MCF 10A (cell line): ENCODE measurements around the gene KCNV2. TPM values are rescaled to one million over a fixed set of nuclear protein-coding genes. Genes with fewer than 3 reads are reported as not detected.
A peak's percentile ranks its signal among the peaks of the same experiment; 100 is the strongest.

Experiments
- BruUV-seq: library from RNA; stranded (reverse); fragments of 400-500 nt; replicated peaks from 2 replicates; lab custom pipeline; 2021; lab: Mats Ljungman, UMichigan
- CTCF ChIA-PET: fragments of 300-600 bp; sonication (Branson Sonifier 250); formaldehyde crosslinking; extraction: SDS; loops from one replicate; lab custom pipeline; 2021; ENCODE audit warnings: antibody characterized with exemption, inconsistent platforms; lab: Yijun Ruan, JAX
- POLR2A ChIA-PET: fragments of 300-600, 350-650 bp; sonication (Branson Sonifier 250); formaldehyde crosslinking; extraction: SDS; loops from one replicate; lab custom pipeline; 2020; ENCODE audit warnings: antibody characterized with exemption, inconsistent platforms; lab: Yijun Ruan, JAX
- DNase-seq: peaks from one replicate; pipeline ENCODE4 v3.0.0-alpha.2; 2018; ENCODE audit not compliant: unreplicated experiment
- H3K27ac Mint-ChIP-seq: one replicate; pipeline ENCODE4 v1.8.0; 2022; ENCODE audit warnings: mild to moderate bottlenecking, low read depth, mixed read lengths; ENCODE audit not compliant: unreplicated experiment
- H3K27me3 Mint-ChIP-seq: one replicate; pipeline ENCODE4 v1.8.0; 2022; ENCODE audit warnings: mixed read lengths; ENCODE audit not compliant: insufficient read depth, unreplicated experiment
- H3K36me3 Mint-ChIP-seq: one replicate; pipeline ENCODE4 v1.8.0; 2022; ENCODE audit warnings: mild to moderate bottlenecking, moderate library complexity, mixed read lengths; ENCODE audit not compliant: insufficient read depth, unreplicated experiment
- H3K4me1 Mint-ChIP-seq: one replicate; pipeline ENCODE4 v1.8.0; 2022; ENCODE audit warnings: mixed read lengths; ENCODE audit not compliant: insufficient read depth, unreplicated experiment
- H3K4me3 Mint-ChIP-seq: one replicate; pipeline ENCODE4 v1.8.0; 2022; ENCODE audit warnings: mild to moderate bottlenecking, moderate library complexity, mixed read lengths; ENCODE audit not compliant: unreplicated experiment
- H3K9me3 Mint-ChIP-seq: one replicate; pipeline ENCODE4 v1.8.0; 2022; ENCODE audit warnings: mixed read lengths; ENCODE audit not compliant: unreplicated experiment
- intact Hi-C: fragments of 100-400 bp; cut with micrococcal nuclease; formaldehyde crosslinking; loops from 2 replicates; pipeline ENCODE4 v1.14.1; 2022
- total RNA-seq: library from RNA; stranded (reverse); gene quantifications from 2 replicates; pipeline ENCODE4 v1.2.3, GENCODE V29; 2022
- TF ChIP-seq, protein P1 (sequence below): fragments of 200-600 bp; IDR thresholded peaks from one replicate; pipeline ENCODE4 v1.8.0; 2022; ENCODE audit warnings: antibody characterized with exemption, mild to moderate bottlenecking; ENCODE audit not compliant: unreplicated experiment

The KCNV2 gene
- total RNA-seq, 1 experiment from 2014 or later, result not detected

DNA sequence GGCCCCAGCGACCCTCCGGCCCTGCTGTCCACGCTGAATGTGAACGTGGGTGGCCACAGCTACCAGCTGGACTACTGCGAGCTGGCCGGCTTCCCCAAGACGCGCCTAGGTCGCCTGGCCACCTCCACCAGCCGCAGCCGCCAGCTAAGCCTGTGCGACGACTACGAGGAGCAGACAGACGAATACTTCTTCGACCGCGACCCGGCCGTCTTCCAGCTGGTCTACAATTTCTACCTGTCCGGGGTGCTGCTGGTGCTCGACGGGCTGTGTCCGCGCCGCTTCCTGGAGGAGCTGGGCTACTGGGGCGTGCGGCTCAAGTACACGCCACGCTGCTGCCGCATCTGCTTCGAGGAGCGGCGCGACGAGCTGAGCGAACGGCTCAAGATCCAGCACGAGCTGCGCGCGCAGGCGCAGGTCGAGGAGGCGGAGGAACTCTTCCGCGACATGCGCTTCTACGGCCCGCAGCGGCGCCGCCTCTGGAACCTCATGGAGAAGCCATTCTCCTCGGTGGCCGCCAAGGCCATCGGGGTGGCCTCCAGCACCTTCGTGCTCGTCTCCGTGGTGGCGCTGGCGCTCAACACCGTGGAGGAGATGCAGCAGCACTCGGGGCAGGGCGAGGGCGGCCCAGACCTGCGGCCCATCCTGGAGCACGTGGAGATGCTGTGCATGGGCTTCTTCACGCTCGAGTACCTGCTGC is 839 bp downstream of the KCNV2 start:
- no peaks in the 10 kb centered on the region for H3K4me1 Mint-ChIP-seq
- H3K4me3 Mint-ChIP-seq, result no peak overlapping the region
- no peak for DNase-seq
- no peak overlapping the region for H3K27ac Mint-ChIP-seq
- ChIA-PET CTCF (no interaction called here), POLR2A (no interaction called here)
- intact Hi-C loops, result no loop called here
- peaks cover 10% of the 10 kb centered on the region for H3K36me3 Mint-ChIP-seq
- no peaks in the 10 kb centered on the region for H3K27me3 Mint-ChIP-seq
- BruUV-seq, result no TSS peak
- TF ChIP-seq, protein P1, sequence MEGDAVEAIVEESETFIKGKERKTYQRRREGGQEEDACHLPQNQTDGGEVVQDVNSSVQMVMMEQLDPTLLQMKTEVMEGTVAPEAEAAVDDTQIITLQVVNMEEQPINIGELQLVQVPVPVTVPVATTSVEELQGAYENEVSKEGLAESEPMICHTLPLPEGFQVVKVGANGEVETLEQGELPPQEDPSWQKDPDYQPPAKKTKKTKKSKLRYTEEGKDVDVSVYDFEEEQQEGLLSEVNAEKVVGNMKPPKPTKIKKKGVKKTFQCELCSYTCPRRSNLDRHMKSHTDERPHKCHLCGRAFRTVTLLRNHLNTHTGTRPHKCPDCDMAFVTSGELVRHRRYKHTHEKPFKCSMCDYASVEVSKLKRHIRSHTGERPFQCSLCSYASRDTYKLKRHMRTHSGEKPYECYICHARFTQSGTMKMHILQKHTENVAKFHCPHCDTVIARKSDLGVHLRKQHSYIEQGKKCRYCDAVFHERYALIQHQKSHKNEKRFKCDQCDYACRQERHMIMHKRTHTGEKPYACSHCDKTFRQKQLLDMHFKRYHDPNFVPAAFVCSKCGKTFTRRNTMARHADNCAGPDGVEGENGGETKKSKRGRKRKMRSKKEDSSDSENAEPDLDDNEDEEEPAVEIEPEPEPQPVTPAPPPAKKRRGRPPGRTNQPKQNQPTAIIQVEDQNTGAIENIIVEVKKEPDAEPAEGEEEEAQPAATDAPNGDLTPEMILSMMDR, result no peak
- H3K9me3 Mint-ChIP-seq, result no peaks in the 10 kb centered on the region

DNA sequence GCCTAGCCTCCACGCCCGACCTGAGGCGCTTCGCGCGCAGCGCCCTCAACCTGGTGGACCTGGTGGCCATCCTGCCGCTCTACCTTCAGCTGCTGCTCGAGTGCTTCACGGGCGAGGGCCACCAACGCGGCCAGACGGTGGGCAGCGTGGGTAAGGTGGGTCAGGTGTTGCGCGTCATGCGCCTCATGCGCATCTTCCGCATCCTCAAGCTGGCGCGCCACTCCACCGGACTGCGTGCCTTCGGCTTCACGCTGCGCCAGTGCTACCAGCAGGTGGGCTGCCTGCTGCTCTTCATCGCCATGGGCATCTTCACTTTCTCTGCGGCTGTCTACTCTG is 1.4 kb downstream of the KCNV2 start:
- intact Hi-C loops, result no loop called here
- Mint-ChIP-seq H3K27me3 (no peaks in the 10 kb centered on the region), H3K27ac (no peak overlapping the region), H3K4me3 (no peak overlapping the region), H3K4me1 (no peaks in the 10 kb centered on the region), H3K36me3 (peaks cover 8% of the 10 kb centered on the region), H3K9me3 (no peaks in the 10 kb centered on the region)
- ChIA-PET CTCF (interaction anchor here (0.7 kb wide), 1 partner anchor 9 kb away, joined by 3 read pairs; no protein-coding TSS in a partner anchor), POLR2A (no interaction called here)
- TF ChIP-seq, protein P1, result no peak
- no peak for DNase-seq
- BruUV-seq, result no TSS peak

DNA sequence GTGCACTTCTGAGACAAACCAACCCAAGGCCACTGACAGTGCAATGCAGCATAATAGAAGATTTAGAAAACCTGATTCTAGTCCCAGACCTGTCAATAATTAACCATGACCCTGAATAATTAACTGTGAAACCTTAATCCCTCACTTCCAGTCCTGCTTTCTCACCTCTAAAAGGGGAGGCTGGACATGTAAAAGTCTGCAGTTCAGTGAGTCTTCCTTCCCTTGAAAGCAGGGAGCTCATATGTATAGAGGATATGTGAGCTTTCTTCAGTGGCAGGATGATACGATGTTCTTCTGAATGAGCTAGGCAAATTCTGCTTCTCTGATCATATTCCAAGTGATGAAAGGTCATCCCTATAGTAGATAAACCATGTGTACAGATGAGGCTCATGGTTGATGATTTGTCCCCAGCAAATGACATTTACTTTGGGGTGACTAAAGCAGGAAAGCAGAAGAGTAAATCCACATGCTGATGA is 2.9 kb downstream of the KCNV2 start:
- Mint-ChIP-seq H3K4me3 (no peak overlapping the region), H3K27ac (no peak overlapping the region), H3K4me1 (no peaks in the 10 kb centered on the region), H3K27me3 (no peaks in the 10 kb centered on the region), H3K9me3 (no peaks in the 10 kb centered on the region), H3K36me3 (peaks cover 4% of the 10 kb centered on the region)
- POLR2A ChIA-PET, result interaction anchor here (0.6 kb wide), 1 partner anchor 41 kb away, joined by 3 read pairs; no protein-coding TSS in a partner anchor
- DNase-seq, result no peak
- no TSS peak for BruUV-seq
- CTCF ChIA-PET, result interaction anchor here (0.6 to 0.9 kb wide), 2 partner anchors 50 to 506 kb away, joined by 3 read pairs; no protein-coding TSS in a partner anchor
- intact Hi-C loops, result no loop called here
- TF ChIP-seq, protein P1, result no peak

GRCh38 chr9:2722715-2723114 is 5.4 kb downstream of the KCNV2 start:
- ChIA-PET CTCF (interaction anchor here (0.6 kb wide), 2 partner anchors 15 to 30 kb away, joined by 3 read pairs; no protein-coding TSS in a partner anchor), POLR2A (interaction anchor here (0.5 kb wide), 1 partner anchor 705 kb away, joined by 3 read pairs; no protein-coding TSS in a partner anchor)
- Mint-ChIP-seq H3K27me3 (no peaks in the 10 kb centered on the region), H3K4me1 (no peaks in the 10 kb centered on the region), H3K4me3 (no peak overlapping the region), H3K9me3 (no peaks in the 10 kb centered on the region), H3K36me3 (peaks cover 4% of the 10 kb centered on the region), H3K27ac (no peak overlapping the region)
- BruUV-seq, result no TSS peak
- DNase-seq, result peak; percentile 27
- TF ChIP-seq, protein P1, result no peak
- intact Hi-C loops, result no loop called here
